Activated CD4-positive, CD25-positive, alpha-beta regulatory T cell (primary cell): ENCODE results near the gene CTAG2.
"Not testable (repeated sequence)": the region's sequence is repeated elsewhere in the genome, so short reads cannot be mapped to it uniquely, and the experiment has no call there.

Experiments used
- DNase-seq, 4 experiments: peaks; one replicate each; lab custom pipeline; 2025; lab: John Stamatoyannopoulos, UW

Gene CTAG2

DNA sequence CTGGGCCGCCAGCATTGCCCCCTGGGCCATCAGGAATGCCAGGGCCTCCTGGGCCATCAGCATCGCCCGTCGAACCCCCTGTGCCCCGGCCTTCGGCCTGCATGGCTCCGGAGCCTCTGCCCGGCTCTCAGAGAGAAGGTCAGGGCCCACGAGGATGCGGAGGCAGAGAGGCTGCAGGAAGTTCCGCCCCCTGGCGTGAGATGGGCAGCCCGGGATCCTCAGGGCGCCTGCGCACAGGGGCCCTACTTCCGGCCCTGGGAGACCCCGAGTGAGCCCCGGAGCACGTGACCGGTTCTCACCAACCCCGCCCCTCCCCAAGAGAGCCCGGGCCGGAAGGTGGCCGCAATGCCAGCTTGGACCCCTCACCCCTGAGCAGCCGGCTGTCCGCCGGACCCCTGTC, at the start of gene CTAG2:
CTAG2 (minus strand) TSS at position 167 of the 400 bp plus-strand sequence; CDS start at position 103, 64 bp downstream.
- not testable (repeated sequence) for DNase-seq

DNA sequence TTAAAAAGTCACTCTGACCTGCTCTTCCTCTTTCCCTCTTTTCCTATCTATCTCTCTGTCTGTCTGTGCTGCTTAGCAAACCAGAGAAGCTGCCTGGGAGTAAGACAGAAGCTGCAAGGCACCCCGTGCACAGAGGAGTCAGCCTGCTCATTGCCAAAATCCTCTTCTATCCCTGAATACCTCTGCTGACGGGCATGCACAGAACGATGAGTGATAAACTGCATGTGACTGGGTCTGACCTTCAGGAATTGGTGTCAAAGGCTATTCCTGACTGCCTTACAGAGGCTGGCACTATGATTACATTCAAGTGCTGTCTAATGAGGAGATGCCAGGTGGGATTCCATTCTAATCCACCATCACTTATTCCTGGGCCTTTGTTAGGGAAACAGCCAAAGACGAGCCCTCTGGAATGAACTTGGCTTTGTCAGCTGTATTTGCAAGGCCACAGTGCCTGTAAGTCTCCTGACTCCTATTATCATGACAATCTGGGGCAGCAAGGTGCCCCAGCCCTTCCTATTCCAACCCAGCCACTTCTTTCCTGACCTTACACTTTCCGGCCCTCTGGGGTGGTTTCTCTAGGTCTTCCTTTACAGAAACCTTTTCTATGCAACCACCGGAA, 45.4 kb upstream of the CTAG2 start:
- DNase-seq, result no peak

DNA sequence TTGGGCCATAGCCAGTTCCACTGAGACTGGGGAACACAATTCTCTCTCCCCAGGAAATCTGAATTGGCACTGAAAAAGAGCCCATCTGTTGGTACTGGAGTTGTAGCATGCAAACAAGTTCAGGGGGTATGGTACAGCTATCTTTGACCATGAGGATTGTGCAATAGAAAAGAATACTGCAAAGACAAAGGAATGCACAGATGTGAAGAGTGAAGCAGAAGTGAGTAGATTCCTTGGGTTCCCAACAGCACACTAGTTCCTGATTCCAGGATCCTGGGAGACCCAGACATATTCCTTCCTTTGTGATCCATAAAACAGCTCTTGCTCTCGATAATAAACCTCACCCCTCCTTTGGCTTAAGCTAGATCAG, 43.3 kb upstream of the CTAG2 start:
- DNase-seq, result no peak

DNA sequence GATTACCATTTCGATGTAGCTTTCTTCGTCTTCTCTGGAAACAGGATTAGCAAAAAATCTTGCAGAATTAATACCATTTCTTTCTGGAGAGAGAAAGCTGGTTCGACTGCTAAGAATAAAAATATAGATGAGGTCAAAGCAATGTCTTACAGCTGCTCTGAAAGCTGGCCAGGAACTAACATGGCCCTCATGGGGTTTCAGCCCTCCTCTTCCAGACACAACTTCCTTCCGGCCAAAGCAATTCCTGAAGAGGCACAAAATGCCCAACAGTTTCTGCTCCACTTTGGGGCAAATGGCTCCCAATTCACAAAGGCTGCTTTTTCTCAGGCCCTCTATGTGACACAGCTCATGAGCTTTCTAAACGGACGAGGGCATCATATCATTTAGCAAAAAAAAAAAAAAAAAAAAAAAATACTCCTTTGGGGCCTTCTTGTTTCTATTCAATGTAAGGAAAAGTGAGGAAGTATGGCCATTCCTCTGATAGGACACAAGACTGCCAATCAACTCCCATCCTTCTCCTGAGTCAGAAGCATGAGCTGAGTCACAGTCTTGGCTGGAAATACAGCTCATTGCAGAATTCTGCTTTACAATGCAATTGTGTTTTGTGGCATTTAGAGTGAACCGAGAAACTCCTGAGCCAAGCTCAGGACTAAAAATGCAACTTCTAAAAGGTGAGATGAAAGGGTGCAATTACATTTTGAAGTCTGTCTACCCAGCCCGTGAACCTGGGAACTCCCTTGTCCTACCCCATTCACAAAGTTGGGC, 42.7 kb upstream of the CTAG2 start:
- no peak for DNase-seq

DNA sequence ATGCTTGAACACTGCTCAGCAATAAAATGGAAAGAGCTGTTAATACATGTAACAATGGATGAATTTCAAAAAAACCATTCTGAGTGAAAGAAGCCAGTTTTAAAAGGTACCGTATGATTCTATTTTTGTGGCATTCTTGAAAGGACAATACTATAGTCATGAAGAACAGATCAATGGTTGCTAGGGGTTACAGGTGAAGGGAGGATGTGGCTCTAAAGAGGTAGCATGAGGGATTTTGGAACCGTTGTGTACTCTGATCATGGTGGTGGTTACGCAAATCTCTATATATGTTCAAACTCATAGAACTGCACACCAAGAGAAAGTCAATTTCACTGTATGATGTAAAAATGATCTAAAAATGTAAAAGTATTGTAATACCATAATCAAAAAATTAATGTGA, 40.0 kb upstream of the CTAG2 start:
- DNase-seq, result no peak

DNA sequence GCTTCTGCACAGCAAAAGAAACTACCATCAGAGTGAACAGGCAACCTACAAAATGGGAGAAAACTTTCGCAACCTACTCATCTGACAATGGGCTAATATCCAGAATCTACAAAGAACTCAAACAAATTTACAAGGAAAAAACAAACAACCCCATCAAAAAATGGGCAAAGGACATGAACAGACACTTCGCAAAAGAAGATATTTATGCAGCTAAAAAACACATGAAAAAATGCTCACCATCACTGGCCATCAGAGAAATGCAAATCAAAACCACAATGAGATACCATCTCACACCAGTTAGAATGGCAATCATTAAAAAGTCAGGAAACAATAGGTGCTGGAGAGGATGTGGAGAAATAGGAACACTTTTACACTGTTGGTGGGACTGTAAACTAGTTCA, 37.1 kb upstream of the CTAG2 start:
- not testable (repeated sequence) for DNase-seq

DNA sequence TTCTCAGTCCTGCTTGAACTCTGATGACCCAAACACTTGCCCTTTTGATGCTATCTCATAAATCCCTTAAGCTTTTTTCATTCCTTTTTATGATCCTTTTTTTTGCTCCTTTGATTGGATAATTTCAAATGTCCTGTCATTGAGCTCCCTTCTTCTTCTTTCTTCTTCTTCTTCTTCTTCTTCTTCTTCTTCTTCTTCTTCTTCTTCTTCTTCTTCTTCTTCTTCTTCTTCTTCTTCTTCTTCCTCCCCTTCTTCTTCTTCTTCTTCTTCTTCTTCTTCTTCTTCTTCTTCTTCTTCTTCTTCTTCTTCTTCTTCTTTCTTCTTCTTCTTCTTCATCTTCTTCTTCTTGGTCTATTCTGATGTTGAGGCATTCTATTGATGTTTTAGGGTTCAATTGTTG, 18.7 kb upstream of the CTAG2 start:
- DNase-seq, result not testable (repeated sequence)

DNA sequence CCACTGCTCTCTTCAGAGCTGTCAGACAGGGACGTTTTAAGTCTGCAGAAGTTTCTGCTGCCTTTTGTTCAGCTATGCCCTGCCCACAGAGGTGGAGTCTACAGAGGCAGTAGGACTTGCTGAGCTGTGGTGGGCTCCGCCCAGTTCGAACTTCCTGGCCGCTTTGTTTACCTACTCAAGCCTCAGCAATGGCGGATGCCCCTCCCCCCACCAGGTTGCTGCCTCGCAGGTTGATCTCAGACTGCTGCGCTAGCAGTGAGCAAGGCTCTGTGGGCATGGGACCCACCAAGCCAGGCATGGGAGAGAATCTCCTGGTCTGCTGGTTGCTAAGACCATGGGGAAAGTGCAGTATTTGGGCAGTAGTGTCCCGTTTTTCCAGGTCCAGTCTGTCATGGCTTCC, 17.5 kb upstream of the CTAG2 start:
- DNase-seq, result not testable (repeated sequence)

DNA sequence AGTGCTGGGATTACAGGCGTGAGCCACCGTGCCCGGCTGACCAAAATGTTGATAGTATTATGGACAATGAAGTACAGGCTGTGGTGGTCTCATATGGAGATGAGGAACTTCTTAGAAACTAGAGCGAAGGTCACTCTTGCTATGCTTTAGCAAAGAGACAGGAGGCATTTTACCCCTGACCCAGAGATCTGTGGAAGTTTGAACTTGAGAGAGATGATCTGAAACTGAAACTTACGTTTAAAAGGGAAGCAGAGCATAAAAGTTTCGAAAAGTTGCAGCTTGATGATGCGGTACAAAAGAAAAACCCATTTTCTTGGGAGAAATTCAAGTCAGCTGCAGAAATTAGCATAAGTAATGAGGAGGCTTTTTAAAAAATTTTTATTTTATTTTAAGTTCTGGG, 8.5 kb upstream of the CTAG2 start:
- no peak for DNase-seq

DNA sequence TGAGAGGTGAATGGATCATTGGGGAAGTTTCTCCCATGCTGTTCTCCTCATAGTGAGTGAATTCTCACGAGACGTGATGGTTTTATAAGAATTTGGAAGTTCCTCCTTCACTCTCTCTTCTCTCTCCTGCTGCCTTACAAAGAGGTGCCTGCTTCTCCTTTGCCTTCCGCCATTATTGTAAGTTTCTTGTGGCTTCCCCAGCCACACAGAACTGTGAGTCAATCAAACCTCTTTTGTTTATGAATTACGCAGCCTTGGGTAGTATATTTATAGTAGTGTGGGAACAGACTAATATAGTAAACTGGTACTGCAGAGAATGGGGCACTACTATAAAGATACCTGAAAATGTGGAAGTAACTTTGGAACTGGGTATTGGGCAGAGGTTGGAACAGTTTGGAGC, 7.8 kb upstream of the CTAG2 start:
- no peak for DNase-seq

DNA sequence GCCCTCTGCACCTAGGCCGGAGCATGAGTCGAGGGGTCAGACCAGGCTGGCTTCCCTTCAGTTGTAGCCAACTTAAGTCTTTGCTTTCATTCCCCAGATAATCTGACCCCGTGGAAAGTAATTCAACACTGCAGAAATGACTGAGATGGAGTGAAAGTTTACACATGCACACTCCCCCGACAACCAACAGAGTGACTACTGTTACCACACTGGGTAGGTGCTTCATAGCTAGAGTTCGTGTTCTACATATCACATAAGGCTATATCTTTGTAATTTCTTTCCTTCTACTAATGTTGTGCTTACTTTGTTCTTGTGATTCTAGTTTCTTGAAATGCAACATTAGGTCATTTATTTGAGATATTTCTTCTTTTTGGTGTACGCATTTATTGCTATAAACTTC, 7.2 kb upstream of the CTAG2 start:
- DNase-seq, result no peak

DNA sequence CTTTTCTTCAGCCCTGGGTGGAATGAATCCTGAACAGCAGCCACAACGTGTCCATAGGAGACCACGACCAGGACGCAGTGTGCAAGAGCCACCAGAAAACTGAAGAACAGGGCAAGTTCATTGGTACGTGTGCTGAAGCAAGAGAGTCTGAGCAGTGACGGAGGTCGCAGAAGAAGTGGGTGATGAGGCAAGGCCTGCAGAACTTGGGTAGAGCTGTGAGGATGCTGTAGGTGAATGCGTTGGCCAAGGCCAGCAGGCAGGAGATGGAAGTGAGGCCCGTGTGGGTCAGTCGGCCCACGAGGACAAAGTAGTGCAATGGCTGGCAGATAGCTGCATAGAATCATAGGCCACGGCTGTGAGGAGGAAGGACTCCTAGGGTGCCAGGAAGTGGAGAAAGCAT, 5.6 kb upstream of the CTAG2 start:
- no peak for DNase-seq

DNA sequence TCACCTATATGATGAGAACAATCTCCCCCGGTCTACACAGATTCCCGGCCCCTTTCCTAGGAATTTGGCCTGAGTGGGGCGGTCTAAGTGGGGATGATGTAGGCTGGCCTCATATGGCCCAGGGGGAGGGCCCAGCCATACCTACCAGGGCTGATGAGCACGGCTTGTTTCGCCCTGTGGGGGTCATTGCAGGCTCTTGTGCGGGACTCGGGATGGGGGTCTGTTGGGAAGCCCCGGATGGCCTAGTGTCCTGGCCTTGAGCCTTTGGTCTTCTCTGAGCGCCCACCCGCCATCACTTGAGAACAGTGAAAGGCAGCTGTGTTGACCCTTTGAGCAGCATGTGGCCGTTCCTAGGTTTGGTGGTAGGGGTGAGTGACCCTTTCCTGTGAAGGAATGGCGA, 4.8 kb upstream of the CTAG2 start:
- no peak for DNase-seq

DNA sequence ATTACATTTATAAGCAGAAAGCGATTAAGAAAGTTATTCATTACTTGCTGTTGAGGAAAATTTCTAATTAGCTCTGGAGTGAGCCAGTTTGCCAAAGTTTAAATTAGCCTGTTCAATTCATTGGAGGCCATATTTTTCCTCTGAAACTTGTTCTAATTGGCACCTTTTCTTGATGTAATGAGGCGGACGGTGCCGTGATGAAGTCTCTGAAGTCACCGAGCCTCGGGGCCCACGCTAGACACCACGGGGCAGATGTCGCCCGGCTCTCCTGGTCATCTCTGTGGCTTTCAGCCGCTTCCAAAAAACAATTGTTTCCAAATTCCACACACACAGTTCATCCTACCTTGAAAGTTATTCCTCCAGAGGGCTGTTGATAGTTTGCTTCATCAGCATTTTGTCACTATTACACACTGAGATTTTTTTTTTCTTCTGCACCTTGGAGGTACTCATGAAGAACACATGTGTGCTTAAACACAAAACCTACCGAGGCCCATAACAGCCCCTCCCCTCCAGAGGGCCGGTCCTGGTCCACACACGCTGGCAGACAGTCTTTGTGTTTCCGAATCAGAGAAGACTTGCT, 3.9 kb upstream of the CTAG2 start:
- no peak for DNase-seq

DNA sequence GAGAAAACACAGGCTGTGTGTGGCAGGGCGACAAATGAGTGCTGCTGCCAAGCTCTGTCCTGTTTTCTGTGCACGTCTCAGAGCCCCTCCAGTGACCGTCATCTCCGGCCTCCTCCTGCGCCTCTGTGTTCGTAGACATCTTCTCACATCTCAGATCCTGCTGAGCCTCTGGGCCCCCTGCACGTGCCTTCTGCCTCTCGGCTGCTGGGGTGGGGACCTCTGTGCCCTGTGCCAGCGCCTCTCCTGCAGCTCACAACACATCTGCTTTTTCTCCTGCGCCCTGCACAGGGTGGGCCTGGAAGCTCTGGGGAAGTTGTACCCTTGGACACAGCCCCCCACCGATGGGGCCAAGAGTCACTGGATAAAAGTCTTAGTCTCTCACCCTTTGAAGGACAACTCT, 2.4 kb upstream of the CTAG2 start:
- DNase-seq, result no peak

DNA sequence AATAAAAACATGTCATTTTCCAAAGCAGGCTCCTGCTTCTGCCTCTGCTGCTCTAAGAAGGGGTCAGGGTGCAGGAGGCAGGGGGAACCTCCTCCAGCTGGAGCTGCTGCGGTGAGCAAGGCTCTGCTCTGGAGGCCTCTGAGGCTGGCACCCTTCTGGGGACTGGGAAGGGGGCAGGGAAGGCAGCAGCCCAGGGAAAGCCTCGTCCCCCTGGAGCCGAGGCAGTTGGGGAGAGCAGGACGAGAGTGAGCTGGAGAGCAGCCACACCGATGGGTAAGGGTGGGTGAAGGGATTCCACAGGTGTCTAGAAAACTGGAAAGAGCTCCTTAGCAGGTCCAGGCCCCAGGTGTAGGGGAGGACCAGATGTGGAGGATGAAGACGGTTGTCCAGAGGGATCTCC, 2.0 kb upstream of the CTAG2 start:
- no peak for DNase-seq

DNA sequence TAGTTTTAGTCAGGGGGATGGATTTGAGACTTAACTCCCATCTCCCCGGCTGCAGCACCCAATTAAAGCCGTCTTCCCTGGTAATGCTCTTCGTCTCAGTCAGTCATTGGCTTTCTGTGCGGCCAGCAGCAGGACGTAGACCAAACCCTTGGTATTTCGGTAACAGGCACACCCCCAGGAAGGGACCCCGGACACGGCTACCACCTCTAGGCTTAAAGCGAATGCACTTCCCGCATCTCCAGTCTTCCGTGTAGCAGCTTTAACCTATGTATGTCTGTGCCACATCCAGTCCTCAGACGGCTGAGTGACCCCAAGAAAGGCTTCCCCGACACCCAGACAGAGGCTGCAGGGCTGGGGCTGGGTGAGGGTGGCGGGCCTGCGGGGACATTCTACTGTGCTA, 1.5 kb upstream of the CTAG2 start:
- no peak for DNase-seq

DNA sequence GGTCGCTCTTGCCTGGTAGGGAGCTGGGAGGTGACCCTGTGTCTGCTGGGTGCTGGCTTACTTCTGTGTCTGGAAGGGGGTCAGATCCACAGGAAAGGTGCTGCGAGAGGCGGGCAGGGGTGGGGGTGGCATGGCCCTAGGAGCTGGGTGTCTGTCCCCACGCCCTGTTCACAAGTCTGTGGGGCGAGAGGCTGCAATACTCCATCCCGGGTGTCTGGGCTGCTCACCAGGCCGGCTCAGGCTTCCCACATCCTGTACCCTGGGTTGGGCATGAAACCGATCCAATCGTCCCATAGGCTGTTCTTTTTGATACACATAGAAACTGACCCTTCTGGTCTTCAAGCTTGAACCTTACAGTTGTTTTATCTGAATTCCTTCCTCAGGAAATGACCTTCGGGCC, 993 bp upstream of the CTAG2 start:
- DNase-seq, result no peak

DNA sequence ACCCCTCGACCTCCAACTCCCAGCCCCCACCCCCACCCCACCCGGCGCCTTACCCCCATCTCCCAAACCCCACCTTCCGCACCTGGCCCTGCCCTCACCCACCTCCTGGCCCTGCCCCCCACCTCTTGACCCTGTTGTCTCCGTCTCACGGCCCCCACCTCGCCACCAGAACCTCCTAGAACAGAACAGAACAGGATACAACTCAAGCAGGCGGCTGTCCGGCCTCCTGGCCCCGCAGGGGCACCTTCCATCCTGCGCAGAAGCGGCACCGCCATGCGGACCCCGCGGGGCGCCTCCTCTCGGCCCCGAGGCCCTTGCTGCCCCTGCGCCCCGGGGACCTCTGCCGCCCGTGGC, 354 bp downstream of the CTAG2 start:
- no peak for DNase-seq

DNA sequence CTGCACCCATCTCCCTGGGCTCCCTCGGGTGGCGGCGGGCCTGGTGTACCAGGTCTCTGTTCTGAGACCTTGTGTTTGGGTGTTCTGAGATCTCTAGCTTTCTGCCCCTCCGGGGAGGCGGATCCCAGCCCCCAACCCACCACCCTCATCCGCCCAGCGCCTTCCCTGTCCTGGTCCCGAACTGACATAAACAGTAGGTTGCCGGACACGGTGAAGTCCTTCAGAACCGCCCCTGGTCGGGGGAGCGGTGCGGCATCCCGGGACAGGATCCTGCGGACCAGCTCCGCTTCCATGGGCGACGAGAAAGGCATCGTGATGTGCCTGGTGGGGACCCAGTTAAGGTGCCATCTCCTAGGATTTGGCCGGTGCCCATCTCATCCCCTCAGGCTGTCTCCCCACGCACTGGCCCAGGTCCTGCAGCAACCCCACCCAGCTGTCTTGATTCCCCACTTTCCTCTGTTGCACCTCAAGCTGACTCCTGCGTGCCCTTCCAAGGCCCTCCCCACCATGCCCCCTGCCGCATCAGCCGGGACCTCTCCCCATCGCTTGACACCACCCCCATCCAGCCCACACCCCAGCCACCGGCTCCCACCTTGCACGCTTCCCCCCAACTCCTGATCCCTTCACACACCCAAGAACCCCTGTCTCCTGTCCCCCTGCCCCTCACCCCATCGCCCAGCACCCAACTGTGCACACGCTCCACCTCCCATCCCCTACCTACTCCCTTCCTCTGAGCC, 900 bp downstream of the CTAG2 start:
- no peak for DNase-seq

DNA sequence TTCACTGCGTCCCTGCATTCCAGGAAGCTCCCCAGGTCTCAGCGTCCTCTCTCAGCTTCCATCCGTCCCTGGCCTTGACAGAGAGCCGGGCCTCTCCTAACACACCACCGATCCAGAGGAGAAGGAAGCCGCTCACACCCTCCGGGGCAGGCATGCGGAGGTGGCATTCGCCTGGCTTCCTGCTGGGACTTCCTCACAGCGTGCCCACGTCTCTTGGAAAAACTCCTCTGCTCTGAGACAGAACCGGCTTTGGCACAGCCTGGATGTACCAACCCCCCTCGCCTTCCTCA, 3.2 kb downstream of the CTAG2 start:
- DNase-seq, result no peak

DNA sequence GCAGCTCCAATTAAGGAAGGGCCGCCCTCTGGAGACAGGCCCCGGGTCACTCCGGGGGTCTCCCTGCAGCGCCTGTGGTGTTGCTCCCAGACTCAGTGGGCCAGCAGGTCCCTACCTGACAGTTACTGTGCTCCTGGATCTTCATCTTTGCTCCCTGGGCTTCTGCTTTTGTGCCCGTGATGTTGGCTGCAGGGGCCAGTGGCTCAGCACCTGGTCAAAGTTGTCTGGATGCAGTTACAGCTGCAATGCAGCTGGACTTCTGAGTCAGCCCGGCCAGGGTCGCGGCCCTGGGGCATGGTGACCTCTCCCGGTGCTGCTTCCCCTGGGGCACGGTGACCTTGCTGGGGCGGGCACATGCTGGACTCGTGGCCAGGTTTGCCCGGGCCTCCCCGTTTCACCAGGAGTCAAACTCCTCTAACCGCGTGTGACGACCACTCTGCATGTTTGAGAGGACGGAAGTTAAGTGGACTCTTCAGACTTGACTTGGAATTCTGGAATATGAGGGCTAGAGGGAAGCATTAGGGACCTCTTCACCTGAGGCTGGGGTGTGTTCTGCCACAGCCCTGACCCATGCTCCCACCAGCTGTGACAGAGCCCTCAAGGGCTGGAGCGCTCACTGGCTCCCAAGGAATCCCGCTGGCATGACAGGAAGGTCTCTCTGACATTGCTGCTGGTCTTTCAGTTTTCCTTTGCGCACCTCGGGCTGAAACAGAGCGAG, 3.7 kb downstream of the CTAG2 start:
- DNase-seq, result no peak

DNA sequence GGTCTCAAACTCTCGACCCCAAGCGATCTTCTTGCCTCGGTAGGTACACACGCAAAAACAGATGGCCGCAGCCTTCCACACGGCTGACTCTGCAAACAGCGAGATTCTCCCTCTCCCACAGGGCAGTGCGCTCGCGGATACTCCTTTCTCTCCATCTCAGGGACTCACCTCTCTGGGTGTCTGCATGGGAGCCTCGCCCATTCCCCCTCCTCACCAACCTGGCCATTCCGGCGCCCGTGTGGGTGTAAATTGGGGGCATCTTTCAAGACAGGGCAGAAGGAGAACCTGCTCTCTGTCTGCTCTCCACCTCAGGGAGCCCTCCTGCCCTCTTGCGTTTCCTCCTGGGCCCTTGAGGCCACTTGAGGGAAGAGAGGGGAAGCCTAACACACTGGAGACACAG, 4.4 kb downstream of the CTAG2 start:
- no peak for DNase-seq
